LNCaP clone FGC (cell line): ENCODE data around the gene SAMD8.
A peak's percentile ranks its signal among the peaks of the same experiment; 100 is the strongest.

ENCODE experiments used
- DNase-seq: peaks from one replicate; pipeline ENCODE4 v3.0.0-alpha.2; 2011; ENCODE audit warnings: low read depth
- H3K4me3 ChIP-seq: 2 replicates; pipeline ENCODE4 v1.5.1; 2011; ENCODE audit warnings: mild to moderate bottlenecking, low read depth, low read length, control low read depth
- CTCF ChIP-seq: IDR thresholded peaks from 2 replicates; pipeline ENCODE4 v1.5.1; 2012; ENCODE audit warnings: mild to moderate bottlenecking; ENCODE audit not compliant: control insufficient read depth, insufficient read depth; ENCODE audit errors: extremely low read depth

SAMD8 gene

GRCh38 chr10:75096749-75097148 lies 14.7 kb upstream of the SAMD8 start:
- no peak for TF ChIP-seq CTCF
- no peak overlapping the region for H3K4me3 ChIP-seq
- DNase-seq, result no peak

GRCh38 chr10:75097666-75098285 lies 13.7 kb upstream of the SAMD8 start:
- no peak overlapping the region for H3K4me3 ChIP-seq
- DNase-seq, result no peak
- peak; percentile 34 for TF ChIP-seq CTCF

GRCh38 chr10:75098902-75099673 lies 12.4 kb upstream of the SAMD8 start:
- DNase-seq, result no peak
- no peak for TF ChIP-seq CTCF
- no peak overlapping the region for H3K4me3 ChIP-seq

- TF ChIP-seq CTCF, result peak; percentile 98
- no peak overlapping the region for H3K4me3 ChIP-seq
Observed at GRCh38 chr10:75099952-75100763, 11.3 kb upstream of the SAMD8 start.

GRCh38 chr10:75100764-75101291 lies 10.6 kb upstream of the SAMD8 start:
- TF ChIP-seq CTCF, result no peak
- DNase-seq, result no peak
- H3K4me3 ChIP-seq, result no peak overlapping the region

More at GRCh38 chr10:75099952-75100763, 11.3 kb upstream of the SAMD8 start:
- DNase-seq, result no peak

GRCh38 chr10:75101416-75102251 lies 9.8 kb upstream of the SAMD8 start:
- DNase-seq, result no peak
- TF ChIP-seq CTCF, result no peak
- H3K4me3 ChIP-seq, result no peak overlapping the region
